Spleen (tissue), 11 donors: Measurements from ENCODE around the gene LNPEP. TPM values are rescaled to one million over a fixed set of nuclear protein-coding genes. Genes with fewer than 3 reads are reported as not detected.

Experiments
- DNase-seq: peaks from one replicate; pipeline ENCODE4 v3.0.0-alpha.2; 2020
- H3K27ac ChIP-seq, 8 donors: fragments of 200-600 bp; sonication (generic) in 7 of 8; 1 replicate in 4 of 8; 2 replicates in 4 of 8; pipeline versions ENCODE4 v1.5.0 to v1.8.0; 2016 to 2021; ENCODE audit warnings: inconsistent platforms in 4 of 8, mild to moderate bottlenecking in 4 of 8, moderate library complexity in 1 of 8
- H3K27me3 ChIP-seq, 7 donors: fragments of 200-600 bp; sonication (generic) in 6 of 7; replicated peaks in 1 of 7; 1 replicate in 4 of 7; 2 replicates in 3 of 7; pipeline versions ENCODE4 v1.5.0 to v1.8.0; 2016 to 2021; ENCODE audit warnings: inconsistent platforms in 3 of 7, mild to moderate bottlenecking in 1 of 7
- H3K36me3 ChIP-seq, 6 donors: fragments of 200-600 bp; sonication (generic) in 5 of 6; 1 replicate in 4 of 6; 2 replicates in 2 of 6; pipeline versions ENCODE4 v1.5.0 to v1.8.0; 2016 to 2021; ENCODE audit warnings: inconsistent platforms in 2 of 6
- H3K4me1 ChIP-seq, 6 donors: fragments of 200-600 bp; sonication (generic) in 5 of 6; 1 replicate in 3 of 6; 2 replicates in 3 of 6; pipeline versions ENCODE4 v1.5.0 to v1.8.0; 2016 to 2021; ENCODE audit warnings: inconsistent platforms in 3 of 6
- H3K4me3 ChIP-seq, 8 donors: fragments of 200-600 bp; sonication (generic) in 7 of 8; 1 replicate in 4 of 8; 2 replicates in 4 of 8; pipeline versions ENCODE4 v1.5.0 to v1.8.0; 2016 to 2021; ENCODE audit warnings: inconsistent platforms in 4 of 8, mild to moderate bottlenecking in 4 of 8, moderate library complexity in 2 of 8
- H3K9me3 ChIP-seq, 8 donors: fragments of 200-600 bp; sonication (generic) in 7 of 8; 1 replicate in 4 of 8; 2 replicates in 4 of 8; pipeline versions ENCODE4 v1.5.0 to v1.8.0; 2016 to 2021; ENCODE audit warnings: inconsistent platforms in 4 of 8
- CTCF ChIP-seq, 11 experiments: fragments of 200-600 bp in 7 of 11; fragments of 450-650 bp in 4 of 11; sonication (generic) in 4 of 11; IDR thresholded peaks in 8 of 11; conservative IDR thresholded peaks in 3 of 11; 1 replicate in 7 of 11; 2 replicates in 4 of 11; pipeline versions ENCODE4 v1.4.0 to v1.8.0; 2016 to 2021; ENCODE audit warnings: antibody characterized with exemption in 11 of 11, inconsistent platforms in 4 of 11, mild to moderate bottlenecking in 1 of 11
- POLR2A ChIP-seq, 3 donors: fragments of 450-650 bp; IDR thresholded peaks; one replicate each; pipeline ENCODE4 v1.5.1; 2017; ENCODE audit warnings: antibody characterized with exemption in 3 of 3, mild to moderate bottlenecking in 1 of 3
- POLR2AphosphoS5 ChIP-seq, 3 donors: sonication (generic); formaldehyde crosslinking; IDR thresholded peaks; one replicate each; pipeline ENCODE4 v1.5.1; 2017; ENCODE audit warnings: antibody characterized with exemption in 3 of 3
- WGBS, 5 donors: extraction: QIAGEN DNeasy Blood & Tissue Kit in 3 of 5; methylation state at CpG; one replicate each; pipeline versions ENCODE4 v1.1.5 to v1.1.7; 2013 to 2018; 5-methylcytosine and 5-hydroxymethylcytosine counted together
- intact Hi-C: fragments of 100-400 bp; cut with DNase I; formaldehyde crosslinking; loops from one replicate; pipeline ENCODE4 v1.15.0; 2023; ENCODE audit warnings: low total_unique reads
- polyA plus RNA-seq, 3 donors: library from polyadenylated mRNA; stranded (reverse); fragments of 200-250 nt; gene quantifications; one replicate each; pipeline ENCODE4 v1.2.1, GENCODE V29; 2013
- total RNA-seq, 7 donors: library from RNA; depleted of rRNA in 3 of 7; stranded (reverse); fragments of >200 nt in 3 of 7; fragmentation: NEBNext Ultra II Directional in 4 of 7; extraction: Animal tissue kit (Norgen Biotek cat#: 25700) in 4 of 7; gene quantifications; one replicate each; pipeline versions ENCODE4 v1.1.0 to v1.2.1, GENCODE V29; 2016 to 2021
- donor health status: healthy with polysubstance abuse.
- donor health status: DM: no; HTN: no; CAD: no; lungs with moderate emphysema.
- donor health status: DM: no; HTN: no; CAD: no.
- donor health status: Bipolar disorder and iron deficiency.
- donor health status: healthy.
- donor health status: DM: no; HTN: no; CAD: no.
- donor health status: DM: yes; HTN: yes; CAD: no.

The LNPEP gene
- total and polyA plus RNA-seq, 10 donors = 8.5 to 82.2 (median 65.9) TPM

- no peak for TF ChIP-seq CTCF (IDR thresholded peaks at IDR 0.05 in 8 of 11, conservative IDR thresholded peaks at IDR 0.05 in 3 of 11)
- no peak for TF ChIP-seq POLR2AphosphoS5 (IDR thresholded peaks at IDR 0.05)
- no peak for TF ChIP-seq POLR2A (IDR thresholded peaks at IDR 0.05)
- Histone ChIP-seq H3K36me3 (peaks cover 0 to 6% (median 0%) of the 10 kb centered on the region in 6 donors), H3K27me3 (no peaks in the 10 kb centered on the region), H3K9me3 (no peaks in the 10 kb centered on the region), H3K27ac (peak overlapping the region in 1 of 8 donors; percentile 8), H3K4me1 (peaks cover 24 to 98% (median 67%) of the 10 kb centered on the region in 6 donors), H3K4me3 (no peak overlapping the region)
- no peak for DNase-seq
- WGBS, 5 donors = 59 to 90% (median 76%) methylated on average over 1 of the region's 1 CpG
- intact Hi-C loops = no loop called here
Observed at GRCh38 chr5:96968074-96968473, 32.2 kb downstream of the LNPEP start.

DNA sequence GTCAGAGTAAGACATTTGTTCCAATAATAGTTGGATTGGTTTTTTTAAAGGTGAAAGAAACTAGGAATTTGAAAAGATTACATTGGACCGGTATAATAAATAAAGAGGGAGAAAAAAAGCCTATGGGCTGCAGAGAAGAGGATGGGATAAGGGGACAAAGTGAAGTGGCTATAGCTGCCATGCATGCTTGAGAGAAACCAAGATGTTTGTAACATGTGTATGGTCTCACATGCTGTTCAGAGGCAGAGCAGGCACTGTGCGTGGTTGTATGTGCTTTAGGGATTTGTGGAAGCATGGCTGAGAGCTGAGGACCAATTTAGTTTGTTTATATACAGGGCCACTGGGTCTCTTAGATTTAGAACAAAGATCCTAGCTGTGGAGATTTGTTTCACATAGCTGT is 32.7 kb downstream of the LNPEP start:
- Histone ChIP-seq H3K27ac (peak overlapping the region in 1 of 8 donors; percentile 8), H3K27me3 (no peaks in the 10 kb centered on the region), H3K4me3 (no peak overlapping the region), H3K4me1 (peaks cover 21 to 98% (median 67%) of the 10 kb centered on the region in 6 donors), H3K9me3 (no peaks in the 10 kb centered on the region), H3K36me3 (peaks cover 0 to 6% (median 0%) of the 10 kb centered on the region in 6 donors)
- no peak for TF ChIP-seq POLR2AphosphoS5 (IDR thresholded peaks at IDR 0.05)
- no peak for TF ChIP-seq CTCF (IDR thresholded peaks at IDR 0.05 in 8 of 11, conservative IDR thresholded peaks at IDR 0.05 in 3 of 11)
- TF ChIP-seq POLR2A (IDR thresholded peaks at IDR 0.05) = no peak
- 68 to 88% (median 77%) methylated on average over 2 of the region's 2 CpGs for WGBS, 5 donors
- intact Hi-C loops = no loop called here
- DNase-seq = no peak

GRCh38 chr5:96969366-96969765 is 33.5 kb downstream of the LNPEP start:
- H3K36me3 ChIP-seq = peaks cover 0 to 6% (median 0%) of the 10 kb centered on the region in 6 donors
- H3K27ac ChIP-seq = peak overlapping the region in 1 of 8 donors; percentile 8
- H3K4me3 ChIP-seq = no peak overlapping the region
- intact Hi-C loops = no loop called here
- WGBS, 5 donors = 67 to 83% (median 72%) methylated on average over 2 of the region's 2 CpGs
- no peaks in the 10 kb centered on the region for H3K27me3 ChIP-seq
- no peak for TF ChIP-seq POLR2A (IDR thresholded peaks at IDR 0.05)
- no peak for TF ChIP-seq CTCF (IDR thresholded peaks at IDR 0.05 in 8 of 11, conservative IDR thresholded peaks at IDR 0.05 in 3 of 11)
- TF ChIP-seq POLR2AphosphoS5 (IDR thresholded peaks at IDR 0.05) = no peak
- DNase-seq = no peak
- no peaks in the 10 kb centered on the region for H3K9me3 ChIP-seq
- peaks cover 16 to 98% (median 68%) of the 10 kb centered on the region in 6 donors for H3K4me1 ChIP-seq

DNA sequence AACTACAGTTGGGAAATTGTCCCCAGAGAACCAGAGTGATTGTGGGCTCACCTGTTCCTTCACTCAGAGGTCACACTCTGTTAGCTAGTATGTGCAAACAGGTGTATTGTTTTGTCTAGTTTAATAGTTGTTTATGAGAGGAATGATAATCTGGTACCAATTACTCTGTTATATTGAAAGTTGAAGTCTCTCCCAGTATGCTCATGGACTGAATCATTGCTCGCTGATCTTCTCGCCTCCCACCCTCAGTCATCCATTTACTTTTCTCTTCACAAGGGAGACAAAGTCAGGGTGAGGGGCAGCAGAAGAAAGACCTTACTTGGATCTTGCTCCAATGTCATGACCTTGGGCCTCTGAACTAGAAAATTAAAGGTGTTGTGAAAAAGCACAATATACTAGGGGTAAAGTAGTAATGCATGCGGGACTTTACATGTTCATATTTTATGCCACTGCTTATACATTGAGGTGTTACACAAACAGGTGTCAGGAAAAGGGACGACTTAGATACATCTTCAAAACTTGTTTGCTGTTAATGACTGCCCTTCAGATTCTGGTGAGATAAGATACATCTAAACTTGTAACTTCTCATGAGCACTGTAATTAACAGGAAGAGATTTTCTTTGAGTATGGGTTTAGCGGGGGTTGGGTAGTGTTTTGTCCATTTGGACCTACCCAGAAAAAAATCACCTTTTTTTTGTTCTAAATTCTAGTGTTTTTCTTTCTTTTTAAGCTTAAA is 36.9 kb downstream of the LNPEP start:
- TF ChIP-seq POLR2A (IDR thresholded peaks at IDR 0.05) = no peak
- no peak for TF ChIP-seq POLR2AphosphoS5 (IDR thresholded peaks at IDR 0.05)
- TF ChIP-seq CTCF (IDR thresholded peaks at IDR 0.05 in 8 of 11, conservative IDR thresholded peaks at IDR 0.05 in 3 of 11) = no peak
- WGBS, 5 donors = 80 to 83% (median 83%) methylated on average over 5 of the region's 5 CpGs
- intact Hi-C loops = no loop called here
- H3K36me3 ChIP-seq = no peaks in the 10 kb centered on the region
- H3K27me3 ChIP-seq = no peaks in the 10 kb centered on the region
- no peak for DNase-seq
- no peak overlapping the region for H3K4me3 ChIP-seq
- peaks cover 16 to 99% (median 65%) of the 10 kb centered on the region in 6 donors for H3K4me1 ChIP-seq
- H3K9me3 ChIP-seq = no peaks in the 10 kb centered on the region
- no peak overlapping the region for H3K27ac ChIP-seq
